Heart left ventricle (tissue), 13 donors: ENCODE data around the gene DUSP18.

Experiments used
- CTCF ChIP-seq, 12 donors: fragments of 200-600 bp; sonication (generic) in 4 of 12; IDR thresholded peaks; one replicate each; pipeline versions ENCODE4 v1.5.0 to v1.8.0; 2018 to 2022; ENCODE audit warnings: antibody characterized with exemption in 12 of 12, mild to moderate bottlenecking in 5 of 12
- POLR2A ChIP-seq, 2 donors: fragments of 450-650 bp; IDR thresholded peaks; one replicate each; pipeline ENCODE4 v1.6.1; 2017; ENCODE audit warnings: antibody characterized with exemption in 2 of 2, mild to moderate bottlenecking in 2 of 2, moderate library complexity in 2 of 2
- donor health status: ischemic (EF 13 %, LVEDD 7.1; RV severe dilation, severe dysfunction).
- donor health status: DM: no; HTN: yes; CAD: no.
- donor health status: DM: no; HTN: no; CAD: no.
- donor health status: ischemic (EF 25% LVEDD 6.9; RV normal size, moderate dysfunction).
- donor health status: ischemic (EF 25% LVEDD 5.7; RV mildly dilated, moderate dysfunction).
- donor health status: ischemic (EF 35%, LVEDD 5.7; RV mildly dilated, moderate dysfunction).
- donor health status: nonischemic (EF 11% LVEDD 7.7; RV severe dilation, severe dysfunction).
- donor health status: DM: yes; HTN: yes; CAD: no.
- donor health status: PGD.
- donor health status: ischemic (EF 29% LVEDD 5.4; RV normal size, mild dysfunction).
- donor health status: nonischemic (EF 23%, LVEDD 6.1; RV moderate dilation, normal function).

GRCh38 chr22:30680991-30681770 lies 13.5 kb upstream of the DUSP18 start:
- TF ChIP-seq POLR2A (IDR thresholded peaks at IDR 0.05) (no peak), CTCF (IDR thresholded peaks at IDR 0.05) (no peak)
